Ovary (tissue), 9 donors: ENCODE measurements around the gene JMJD6. TPM values are rescaled to one million over a fixed set of nuclear protein-coding genes. Genes with fewer than 3 reads are reported as not detected.
A peak's percentile ranks its signal among the peaks of the same experiment; 100 is the strongest.
"Not testable (repeated sequence)": the region's sequence is repeated elsewhere in the genome, so short reads cannot be mapped to it uniquely, and the experiment has no call there.

ENCODE experiments used
- DNase-seq, 5 donors: peaks; one replicate each; pipeline ENCODE4 v3.0.0-alpha.2; 2019 to 2020
- H3K27ac ChIP-seq, 2 donors: fragments of 200-600 bp; one replicate each; pipeline versions ENCODE4 v1.5.1 to v1.8.0; 2019 to 2022
- H3K27me3 ChIP-seq: fragments of 200-600 bp; one replicate; pipeline ENCODE4 v1.8.0; 2022
- H3K36me3 ChIP-seq: fragments of 200-600 bp; sonication (generic); one replicate; pipeline ENCODE4 v1.5.1; 2019
- H3K4me1 ChIP-seq: one replicate; pipeline ENCODE4 v1.8.1; 2013; ENCODE audit warnings: mild to moderate bottlenecking, moderate library complexity; ENCODE audit not compliant: insufficient read depth
- H3K4me3 ChIP-seq: fragments of 200-600 bp; sonication (generic); one replicate; pipeline ENCODE4 v1.5.1; 2017
- H3K9me3 ChIP-seq, 2 donors: fragments of 200-600 bp in 1 of 2; sonication (generic) in 1 of 2; one replicate each; pipeline versions ENCODE4 v1.5.1 to v1.8.1; 2013 to 2019; ENCODE audit warnings: mild to moderate bottlenecking in 1 of 2, moderate library complexity in 1 of 2
- CTCF ChIP-seq, 3 donors: fragments of 450-650 bp in 2 of 3; fragments of 200-600 bp in 1 of 3; IDR thresholded peaks; one replicate each; pipeline versions ENCODE4 v1.5.1 to v1.8.0; 2016 to 2022; ENCODE audit warnings: antibody characterized with exemption in 3 of 3, mild to moderate bottlenecking in 1 of 3
- EP300 ChIP-seq: sonication (generic); formaldehyde crosslinking; IDR thresholded peaks from one replicate; pipeline ENCODE4 v1.6.1; 2017; ENCODE audit warnings: antibody characterized with exemption
- POLR2A ChIP-seq: fragments of 450-650 bp; IDR thresholded peaks from one replicate; pipeline ENCODE4 v1.6.1; 2017; ENCODE audit warnings: antibody characterized with exemption, mild to moderate bottlenecking, moderate library complexity
- WGBS, 3 donors: extraction: QIAGEN DNeasy Blood & Tissue Kit in 1 of 3; methylation state at CpG; one replicate each; pipeline versions ENCODE4 v1.1.5 to v1.1.7; 2013 to 2017; 5-methylcytosine and 5-hydroxymethylcytosine counted together
- intact Hi-C, 4 donors: fragments of 100-400 bp; cut with DNase I; formaldehyde crosslinking; loops; one replicate each; pipeline versions ENCODE4 v1.11.0 to v1.15.1; 2022 to 2023
- polyA plus RNA-seq, 2 donors: library from polyadenylated mRNA; stranded (reverse); fragments of 200-250 nt in 1 of 2; fragments of 350-450 nt in 1 of 2; fragmentation: Illumina TruSeq in 1 of 2; extraction: RNeasy Lipid Tissue Mini Kit (QIAGEN cat#74804) in 1 of 2; gene quantifications; one replicate each; pipeline ENCODE4 v1.2.3, GENCODE V29; 2013 to 2014
- total RNA-seq, 7 donors: library from RNA; depleted of rRNA in 2 of 7; stranded (reverse); fragments of >200 nt in 2 of 7; fragmentation: NEBNext Ultra II Directional in 3 of 7; extraction: Animal tissue kit (Norgen Biotek cat#: 25700) in 3 of 7; gene quantifications; one replicate each; pipeline versions ENCODE4 v1.1.0 to v1.2.4, GENCODE V29; 2016 to 2023
- donor health status: DM: no; HTN: no; CAD: no; lungs with moderate emphysema.
- donor health status: DM: no; HTN: no; CAD: no.
- donor health status: Bipolar disorder and iron deficiency.
- donor health status: DM: yes; HTN: yes; CAD: no.
- donor health status: DM: no; HTN: no; CAD: no.
- donor health status: DM: yes; HTN: yes; CAD: no.

The JMJD6 gene
- total and polyA plus RNA-seq, 9 donors = 19.5 to 49.8 (median 28.3) TPM

- no peaks in the 10 kb centered on the region for H3K27me3 ChIP-seq
- DNase-seq = no peak
- TF ChIP-seq POLR2A (no peak), EP300 (no peak), CTCF (IDR thresholded peaks at IDR 0.05) (no peak)
- no peak overlapping the region for H3K27ac ChIP-seq
- no peaks in the 10 kb centered on the region for H3K9me3 ChIP-seq
- H3K4me1 ChIP-seq = no peaks in the 10 kb centered on the region
- H3K4me3 ChIP-seq = no peak overlapping the region
- no peaks in the 10 kb centered on the region for H3K36me3 ChIP-seq
- intact Hi-C loops = loop anchor here in 1 of 4 donors (10.0 kb wide), 1 partner anchor 1662 kb away; no protein-coding TSS in a partner anchor
These were observed 16.6 kb upstream of the JMJD6 start for GRCh38 chr17:76742958-76743357.

GRCh38 chr17:76740329-76741118, 14.1 kb upstream of the JMJD6 start:
- no peak for DNase-seq
- H3K4me3 ChIP-seq = no peak overlapping the region
- WGBS, 3 donors = 63 to 72% (median 70%) methylated on average over 5 of the region's 5 CpGs
- H3K27me3 ChIP-seq = no peaks in the 10 kb centered on the region
- intact Hi-C loops = loop anchor here in 1 of 4 donors (10.0 kb wide), 1 partner anchor 1664 kb away; no protein-coding TSS in a partner anchor
- no peaks in the 10 kb centered on the region for H3K9me3 ChIP-seq
- no peaks in the 10 kb centered on the region for H3K36me3 ChIP-seq
- H3K4me1 ChIP-seq = no peaks in the 10 kb centered on the region
- no peak overlapping the region for H3K27ac ChIP-seq
- TF ChIP-seq POLR2A = no peak
- no peak for TF ChIP-seq CTCF (IDR thresholded peaks at IDR 0.05)
- no peak for TF ChIP-seq EP300

- WGBS, 3 donors = 86 to 91% (median 88%) methylated on average over 17 of the region's 17 CpGs
- H3K9me3 ChIP-seq, H3K27me3 ChIP-seq, H3K36me3 ChIP-seq, H3K4me1 ChIP-seq, H3K27ac ChIP-seq, H3K4me3 ChIP-seq: not testable (repeated sequence)
- peak in 1 of 5 donors; percentile 26 for DNase-seq
- intact Hi-C loops = loop anchor here in 1 of 4 donors (10.0 kb wide), 1 partner anchor 1665 kb away; no protein-coding TSS in a partner anchor
These were observed 13.2 kb upstream of the JMJD6 start for GRCh38 chr17:76739568-76740115.

- Histone ChIP-seq H3K27me3 (no peaks in the 10 kb centered on the region), H3K27ac (peak overlapping the region in 1 of 2 donors; percentile 99), H3K36me3 (no peaks in the 10 kb centered on the region), H3K9me3 (no peaks in the 10 kb centered on the region), H3K4me3 (peak overlapping the region; percentile 87), H3K4me1 (no peaks in the 10 kb centered on the region)
- DNase-seq = no peak
- TF ChIP-seq EP300 = no peak
- no peak for TF ChIP-seq POLR2A
- TF ChIP-seq CTCF (IDR thresholded peaks at IDR 0.05) = no peak
- WGBS, 3 donors = 1 to 2% (median 2%) methylated on average over 7 of the region's 7 CpGs
- intact Hi-C loops = no loop called here
These were observed 12.1 kb upstream of the JMJD6 start for GRCh38 chr17:76738468-76738850.
